ENCODE data around the gene TAF13.
"Not testable (repeated sequence)": the region's sequence is repeated elsewhere in the genome, so short reads cannot be mapped to it uniquely, and the experiment has no call there.

Gene TAF13

GRCh38 chr1:109094871-109095270 is 19.1 kb upstream of the TAF13 start:
- in situ Hi-C loops (cut with MboI; ENCODE audit: low sequenced_read_pairs), result no loop called here

GRCh38 chr1:109094377-109094803 is 18.6 kb upstream of the TAF13 start:
- in situ Hi-C loops (cut with MboI; ENCODE audit: low sequenced_read_pairs), result no loop called here

GRCh38 chr1:109091839-109092193 is 16.0 kb upstream of the TAF13 start:
- in situ Hi-C loops (cut with MboI; ENCODE audit: low sequenced_read_pairs), result no loop called here

GRCh38 chr1:109091078-109091838 is 15.5 kb upstream of the TAF13 start:
- in situ Hi-C loops (cut with MboI; ENCODE audit: low sequenced_read_pairs), result no loop called here

GRCh38 chr1:109090196-109091077 is 14.6 kb upstream of the TAF13 start, which contains the start of gene TMEM167B:
TMEM167B (plus strand) TSS chr1:109090764; CDS start chr1:109090873, 109 bp downstream.
- in situ Hi-C loops (cut with MboI; ENCODE audit: low sequenced_read_pairs), result no loop called here

GRCh38 chr1:109089242-109090015 is 13.6 kb upstream of the TAF13 start:
- in situ Hi-C loops (cut with MboI; ENCODE audit: low sequenced_read_pairs), result no loop called here

GRCh38 chr1:109084563-109085517 is 9.0 kb upstream of the TAF13 start:
- in situ Hi-C loops (cut with MboI; ENCODE audit: low sequenced_read_pairs), result no loop called here

- in situ Hi-C loops (cut with MboI; ENCODE audit: low sequenced_read_pairs), result no loop called here
Measured at GRCh38 chr1:109083923-109084322, 8.1 kb upstream of the TAF13 start.

GRCh38 chr1:109083501-109083900 is 7.7 kb upstream of the TAF13 start:
- in situ Hi-C loops (cut with MboI; ENCODE audit: low sequenced_read_pairs), result no loop called here

GRCh38 chr1:109080441-109081082 is 4.8 kb upstream of the TAF13 start:
- in situ Hi-C loops (cut with MboI; ENCODE audit: low sequenced_read_pairs), result no loop called here

- in situ Hi-C loops (cut with MboI; ENCODE audit: low sequenced_read_pairs), result no loop called here
Measured at GRCh38 chr1:109079240-109079622, 3.4 kb upstream of the TAF13 start.

- in situ Hi-C loops (cut with MboI; ENCODE audit: low sequenced_read_pairs), result no loop called here
Measured at GRCh38 chr1:109078317-109078716, 2.5 kb upstream of the TAF13 start.

- in situ Hi-C loops (cut with MboI; ENCODE audit: low sequenced_read_pairs), result no loop called here
Measured at GRCh38 chr1:109069294-109069693, 6.5 kb downstream of the TAF13 start.

- in situ Hi-C loops (cut with MboI; ENCODE audit: low sequenced_read_pairs), result no loop called here
Measured at GRCh38 chr1:109067883-109068282, 7.9 kb downstream of the TAF13 start.

- in situ Hi-C loops (cut with MboI; ENCODE audit: low sequenced_read_pairs), result no loop called here
Measured at GRCh38 chr1:109065137-109065536, 10.7 kb downstream of the TAF13 start.

GRCh38 chr1:109061183-109061582 is 14.6 kb downstream of the TAF13 start:
- in situ Hi-C loops (cut with MboI; ENCODE audit: low sequenced_read_pairs), result no loop called here

GRCh38 chr1:109060707-109061106 is 15.1 kb downstream of the TAF13 start:
- in situ Hi-C loops (cut with MboI; ENCODE audit: low sequenced_read_pairs), result no loop called here

GRCh38 chr1:109059026-109059425 is 16.8 kb downstream of the TAF13 start:
- in situ Hi-C loops (cut with MboI; ENCODE audit: low sequenced_read_pairs), result no loop called here

- in situ Hi-C loops (cut with MboI; ENCODE audit: low sequenced_read_pairs), result no loop called here
Measured at GRCh38 chr1:109056064-109056463, 19.7 kb downstream of the TAF13 start.

GRCh38 chr1:109052145-109052544 is 23.7 kb downstream of the TAF13 start:
- in situ Hi-C loops (cut with MboI; ENCODE audit: low sequenced_read_pairs), result not testable (repeated sequence)

Data from HL-60/S4 (cell line).